ENCODE measurements around the gene FOXP2.
"Not testable (repeated sequence)": the region's sequence is repeated elsewhere in the genome, so short reads cannot be mapped to it uniquely, and the experiment has no call there.

FOXP2 gene

GRCh38 chr7:114504586-114504985, 90.0 kb downstream of the FOXP2 start:
- no peak for DNase-seq

- DNase-seq: no peak
These were observed 92.8 kb downstream of the FOXP2 start for GRCh38 chr7:114507381-114507780.

GRCh38 chr7:114508086-114508485, 93.5 kb downstream of the FOXP2 start:
- peak; percentile 37 for DNase-seq

GRCh38 chr7:114510824-114511223, 96.2 kb downstream of the FOXP2 start:
- DNase-seq: not testable (repeated sequence)

- DNase-seq: no peak
These were observed 104.6 kb downstream of the FOXP2 start for GRCh38 chr7:114519240-114519639.

GRCh38 chr7:114522081-114522480, 107.5 kb downstream of the FOXP2 start:
- DNase-seq: no peak

GRCh38 chr7:114527589-114527988, 113.0 kb downstream of the FOXP2 start:
- no peak for DNase-seq

- no peak for DNase-seq
These were observed 115.5 kb downstream of the FOXP2 start for GRCh38 chr7:114530057-114530611.

- DNase-seq: no peak
These were observed 116.7 kb downstream of the FOXP2 start for GRCh38 chr7:114531326-114531725.

GRCh38 chr7:114533131-114533530, 118.5 kb downstream of the FOXP2 start:
- DNase-seq: no peak

- DNase-seq: no peak
These were observed 120.3 kb downstream of the FOXP2 start for GRCh38 chr7:114534953-114535352.

- peak; percentile 42 for DNase-seq
These were observed 125.0 kb downstream of the FOXP2 start for GRCh38 chr7:114539575-114539974.

GRCh38 chr7:114540291-114540690, 125.7 kb downstream of the FOXP2 start:
- DNase-seq: no peak

- DNase-seq: not testable (repeated sequence)
These were observed 132.7 kb downstream of the FOXP2 start for GRCh38 chr7:114547346-114547745.

GRCh38 chr7:114548081-114548980, 133.7 kb downstream of the FOXP2 start:
- DNase-seq: no peak

GRCh38 chr7:114554781-114555537, 140.3 kb downstream of the FOXP2 start:
- DNase-seq: peak; percentile 80

- no peak for DNase-seq
These were observed 152.8 kb downstream of the FOXP2 start for GRCh38 chr7:114567416-114567815.

GRCh38 chr7:114569220-114569619, 154.6 kb downstream of the FOXP2 start:
- DNase-seq: no peak

GRCh38 chr7:114574384-114574783, 159.8 kb downstream of the FOXP2 start:
- no peak for DNase-seq

GRCh38 chr7:114575098-114575497, 160.5 kb downstream of the FOXP2 start:
- no peak for DNase-seq

- not testable (repeated sequence) for DNase-seq
These were observed 166.3 kb downstream of the FOXP2 start for GRCh38 chr7:114580963-114581362.

GRCh38 chr7:114588506-114588905, 173.9 kb downstream of the FOXP2 start:
- no peak for DNase-seq

- no peak for DNase-seq
These were observed 174.8 kb downstream of the FOXP2 start for GRCh38 chr7:114589436-114589835.

GRCh38 chr7:114590298-114590697, 175.7 kb downstream of the FOXP2 start:
- DNase-seq: no peak

Measured in OCI-M1 (cell line).